Measurements from ENCODE around the gene CLDN25. TPM values are rescaled to one million over a fixed set of nuclear protein-coding genes. Genes with fewer than 3 reads are reported as not detected.

The CLDN25 gene
- total RNA-seq, 1 experiment from 2014 or later: not detected

Other genes with a start within 250 kb of the CLDN25 start
- 0.85 TPM for gene TMPRSS5, start 73.5 kb upstream of the CLDN25 start, total RNA-seq (2021; ENCODE audit: unreplicated experiment)
- 31.5 TPM for gene ZW10, start 6.1 kb upstream of the CLDN25 start, total RNA-seq (2021; ENCODE audit: unreplicated experiment)
- 52.3 TPM for gene USP28, start 95.8 kb downstream of the CLDN25 start, total RNA-seq (2021; ENCODE audit: unreplicated experiment)
- gene HTR3B, start 125.0 kb downstream of the CLDN25 start, total RNA-seq (2021; ENCODE audit: unreplicated experiment): not detected
- gene HTR3A, start 195.3 kb downstream of the CLDN25 start, total RNA-seq (2021; ENCODE audit: unreplicated experiment): 0.21 TPM

Data from Panc1 (cell line).